ENCODE measurements around the gene NRP1. TPM values are rescaled to one million over a fixed set of nuclear protein-coding genes. Genes with fewer than 3 reads are reported as not detected.

Gene NRP1
- total RNA-seq, 1 experiment from 2014 or later, result 3.0 TPM

DNA sequence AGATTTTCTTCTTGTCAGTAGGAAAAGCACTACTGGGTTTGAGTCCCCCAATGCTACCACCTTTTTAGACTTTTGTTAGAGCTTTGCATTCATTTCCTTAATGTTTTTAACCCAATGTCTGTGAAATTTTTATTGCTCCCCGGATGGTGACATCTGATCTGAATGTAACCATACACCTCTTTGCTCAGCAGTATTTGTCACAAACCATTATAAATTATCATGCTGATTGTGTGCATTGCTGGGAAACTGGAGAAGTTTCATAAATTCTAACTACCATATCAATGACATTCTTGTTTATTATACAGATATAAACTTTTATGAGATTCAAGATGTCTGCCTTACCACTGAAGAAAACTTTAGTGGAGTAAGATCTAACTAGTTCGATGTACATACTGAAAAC, 8.5 kb downstream of the NRP1 start:
- no peak for DNase-seq (ENCODE audit: low spot score)
- POLR2A ChIA-PET, result no interaction called here
- H3K4me3 Mint-ChIP-seq, result no peak overlapping the region
- ATAC-seq, result no peak
- peaks cover 18% of the 10 kb centered on the region for H3K4me1 Mint-ChIP-seq
- CTCF ChIA-PET, result no interaction called here
- H3K27ac Mint-ChIP-seq, result no peak overlapping the region
- H3K36me3 Mint-ChIP-seq, result no peaks in the 10 kb centered on the region
- peaks cover 2% of the 10 kb centered on the region for H3K27me3 Mint-ChIP-seq (ENCODE audit: low read depth)
- no peaks in the 10 kb centered on the region for H3K9me3 Mint-ChIP-seq
- TF ChIP-seq EMX1 (CRISPR knock-in tag; IDR thresholded peaks at IDR 0.05) (no peak), HMGA2 (CRISPR knock-in tag; IDR thresholded peaks at IDR 0.05) (no peak), IRF1 (CRISPR knock-in tag; IDR thresholded peaks at IDR 0.05) (no peak), MYBL2 (CRISPR knock-in tag; IDR thresholded peaks at IDR 0.05) (no peak), IRF2 (CRISPR knock-in tag; IDR thresholded peaks at IDR 0.05; ENCODE audit: borderline replicate concordance, low read depth) (no peak), MXD4 (CRISPR knock-in tag; IDR thresholded peaks at IDR 0.05; ENCODE audit: borderline replicate concordance) (no peak), CREM (CRISPR knock-in tag; IDR thresholded peaks at IDR 0.05) (no peak), ZNF263 (CRISPR knock-in tag; IDR thresholded peaks at IDR 0.05; ENCODE audit: low read depth) (no peak), ESRRA (CRISPR knock-in tag; IDR thresholded peaks at IDR 0.05; ENCODE audit: borderline replicate concordance) (no peak), SP1 (CRISPR knock-in tag; conservative IDR thresholded peaks at IDR 0.05) (no peak), CTCF (IDR thresholded peaks at IDR 0.05) (no peak), TP53 (CRISPR knock-in tag; IDR thresholded peaks at IDR 0.05) (no peak), ETV6 (CRISPR knock-in tag; IDR thresholded peaks at IDR 0.05) (no peak), GTF2I (CRISPR knock-in tag; conservative IDR thresholded peaks at IDR 0.05) (no peak)
- TF ChIP-seq, protein P1, sequence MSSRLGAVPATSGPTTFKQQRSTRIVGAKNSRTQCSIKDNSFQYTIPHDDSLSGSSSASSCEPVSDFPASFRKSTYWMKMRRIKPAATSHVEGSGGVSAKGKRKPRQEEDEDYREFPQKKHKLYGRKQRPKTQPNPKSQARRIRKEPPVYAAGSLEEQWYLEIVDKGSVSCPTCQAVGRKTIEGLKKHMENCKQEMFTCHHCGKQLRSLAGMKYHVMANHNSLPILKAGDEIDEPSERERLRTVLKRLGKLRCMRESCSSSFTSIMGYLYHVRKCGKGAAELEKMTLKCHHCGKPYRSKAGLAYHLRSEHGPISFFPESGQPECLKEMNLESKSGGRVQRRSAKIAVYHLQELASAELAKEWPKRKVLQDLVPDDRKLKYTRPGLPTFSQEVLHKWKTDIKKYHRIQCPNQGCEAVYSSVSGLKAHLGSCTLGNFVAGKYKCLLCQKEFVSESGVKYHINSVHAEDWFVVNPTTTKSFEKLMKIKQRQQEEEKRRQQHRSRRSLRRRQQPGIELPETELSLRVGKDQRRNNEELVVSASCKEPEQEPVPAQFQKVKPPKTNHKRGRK (CRISPR knock-in tag; IDR thresholded peaks at IDR 0.05; ENCODE audit: borderline replicate concordance), result no peak

- Mint-ChIP-seq H3K4me3 (no peak overlapping the region), H3K4me1 (peaks cover 14% of the 10 kb centered on the region), H3K36me3 (peaks cover 4% of the 10 kb centered on the region), H3K27ac (no peak overlapping the region), H3K9me3 (peaks cover 4% of the 10 kb centered on the region), H3K27me3 (ENCODE audit: low read depth) (no peaks in the 10 kb centered on the region)
- ChIA-PET CTCF (interaction anchor here (1.7 kb wide), 1 partner anchor 9 kb away, joined by 4 read pairs; no protein-coding TSS in a partner anchor), POLR2A (no interaction called here)
- ATAC-seq, result no peak
- TF ChIP-seq, protein P2, sequence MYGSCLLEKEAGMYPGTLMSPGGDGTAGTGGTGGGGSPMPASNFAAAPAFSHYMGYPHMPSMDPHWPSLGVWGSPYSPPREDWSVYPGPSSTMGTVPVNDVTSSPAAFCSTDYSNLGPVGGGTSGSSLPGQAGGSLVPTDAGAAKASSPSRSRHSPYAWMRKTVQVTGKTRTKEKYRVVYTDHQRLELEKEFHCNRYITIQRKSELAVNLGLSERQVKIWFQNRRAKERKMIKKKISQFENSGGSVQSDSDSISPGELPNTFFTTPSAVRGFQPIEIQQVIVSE (CRISPR knock-in tag; IDR thresholded peaks at IDR 0.05; ENCODE audit: borderline replicate concordance), result no peak
- TF ChIP-seq, protein P3, sequence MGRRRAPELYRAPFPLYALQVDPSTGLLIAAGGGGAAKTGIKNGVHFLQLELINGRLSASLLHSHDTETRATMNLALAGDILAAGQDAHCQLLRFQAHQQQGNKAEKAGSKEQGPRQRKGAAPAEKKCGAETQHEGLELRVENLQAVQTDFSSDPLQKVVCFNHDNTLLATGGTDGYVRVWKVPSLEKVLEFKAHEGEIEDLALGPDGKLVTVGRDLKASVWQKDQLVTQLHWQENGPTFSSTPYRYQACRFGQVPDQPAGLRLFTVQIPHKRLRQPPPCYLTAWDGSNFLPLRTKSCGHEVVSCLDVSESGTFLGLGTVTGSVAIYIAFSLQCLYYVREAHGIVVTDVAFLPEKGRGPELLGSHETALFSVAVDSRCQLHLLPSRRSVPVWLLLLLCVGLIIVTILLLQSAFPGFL (CRISPR knock-in tag; IDR thresholded peaks at IDR 0.05; ENCODE audit: borderline replicate concordance), result no peak
- no peak for DNase-seq (ENCODE audit: low spot score)
Measured at GRCh38 chr10:33323721-33324120, 10.7 kb downstream of the NRP1 start.

DNA sequence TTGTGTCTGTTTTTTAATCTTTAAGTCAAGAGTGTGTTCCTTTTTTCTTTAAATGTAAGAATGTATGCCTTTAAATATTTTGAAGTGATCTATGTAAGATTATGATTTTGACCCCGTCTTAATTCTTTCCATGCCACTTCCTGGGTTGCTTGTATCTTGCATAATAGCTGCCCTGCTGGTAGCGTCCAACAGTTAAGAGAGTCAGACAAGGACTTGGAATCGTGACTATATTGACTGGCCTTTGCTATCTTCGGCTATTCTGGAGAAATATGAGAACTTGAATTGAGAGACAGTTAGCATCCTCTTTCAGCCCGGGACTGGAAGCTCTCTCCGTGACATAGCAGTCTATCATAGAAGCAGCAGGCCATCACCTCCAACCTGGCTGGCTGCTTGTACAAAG, 13.0 kb downstream of the NRP1 start:
- ATAC-seq (no peak), DNase-seq (ENCODE audit: low spot score) (no peak)
- H3K9me3 Mint-ChIP-seq, result peaks cover 4% of the 10 kb centered on the region
- CTCF ChIA-PET, result interaction anchor here (0.9 kb wide), 1 partner anchor 14 kb away, joined by 3 read pairs; no protein-coding TSS in a partner anchor
- H3K4me3 Mint-ChIP-seq, result no peak overlapping the region
- POLR2A ChIA-PET, result no interaction called here
- peaks cover 4% of the 10 kb centered on the region for H3K36me3 Mint-ChIP-seq
- H3K4me1 Mint-ChIP-seq, result peaks cover 6% of the 10 kb centered on the region; the same call in 1 of the 2 replicates
- no peak overlapping the region for H3K27ac Mint-ChIP-seq
- no peaks in the 10 kb centered on the region for H3K27me3 Mint-ChIP-seq (ENCODE audit: low read depth)
- no peak for TF ChIP-seq TCF7 (CRISPR knock-in tag; IDR thresholded peaks at IDR 0.05; ENCODE audit: low read depth)
- no peak for TF ChIP-seq USF1 (CRISPR knock-in tag; IDR thresholded peaks at IDR 0.05)
- no peak for TF ChIP-seq OVOL2 (CRISPR knock-in tag; IDR thresholded peaks at IDR 0.05; ENCODE audit: borderline replicate concordance)
- TF ChIP-seq IRF2 (CRISPR knock-in tag; IDR thresholded peaks at IDR 0.05; ENCODE audit: borderline replicate concordance, low read depth), result no peak
- TF ChIP-seq ATF3 (CRISPR knock-in tag; conservative IDR thresholded peaks at IDR 0.05), result no peak
- no peak for TF ChIP-seq MYBL2 (CRISPR knock-in tag; IDR thresholded peaks at IDR 0.05)
- TF ChIP-seq MLX (CRISPR knock-in tag; IDR thresholded peaks at IDR 0.05), result no peak
- TF ChIP-seq JAZF1 (CRISPR knock-in tag; IDR thresholded peaks at IDR 0.05), result no peak
- no peak for TF ChIP-seq ZNF219 (CRISPR knock-in tag; IDR thresholded peaks at IDR 0.05; ENCODE audit: borderline replicate concordance)
- TF ChIP-seq HMGA2 (CRISPR knock-in tag; IDR thresholded peaks at IDR 0.05), result no peak
- no peak for TF ChIP-seq TP53 (CRISPR knock-in tag; IDR thresholded peaks at IDR 0.05)
- TF ChIP-seq CREM (CRISPR knock-in tag; IDR thresholded peaks at IDR 0.05), result no peak
- no peak for TF ChIP-seq NR2C2 (CRISPR knock-in tag; IDR thresholded peaks at IDR 0.05)

Data from WTC11 (cell line).